ENCODE measurements around the gene PDE7B.

PDE7B gene

GRCh38 chr6:135866445-135867123 lies 15.1 kb downstream of the PDE7B start:
- TF ChIP-seq GATA2 (IDR thresholded peaks at IDR 0.05; ENCODE audit: low read depth, low read length) (no peak), GATA3 (IDR thresholded peaks at IDR 0.05; ENCODE audit: low read depth, low read length) (no peak)

GRCh38 chr6:135867332-135867731 lies 15.8 kb downstream of the PDE7B start:
- TF ChIP-seq GATA2 (IDR thresholded peaks at IDR 0.05; ENCODE audit: low read depth, low read length): no peak
- no peak for TF ChIP-seq GATA3 (IDR thresholded peaks at IDR 0.05; ENCODE audit: low read depth, low read length)

GRCh38 chr6:135869857-135870256 lies 18.4 kb downstream of the PDE7B start:
- TF ChIP-seq GATA3 (IDR thresholded peaks at IDR 0.05; ENCODE audit: low read depth, low read length): no peak
- no peak for TF ChIP-seq GATA2 (IDR thresholded peaks at IDR 0.05; ENCODE audit: low read depth, low read length)

GRCh38 chr6:135870722-135871121 lies 19.2 kb downstream of the PDE7B start:
- TF ChIP-seq GATA2 (IDR thresholded peaks at IDR 0.05; ENCODE audit: low read depth, low read length): no peak
- no peak for TF ChIP-seq GATA3 (IDR thresholded peaks at IDR 0.05; ENCODE audit: low read depth, low read length)

- TF ChIP-seq GATA3 (IDR thresholded peaks at IDR 0.05; ENCODE audit: low read depth, low read length) (no peak), GATA2 (IDR thresholded peaks at IDR 0.05; ENCODE audit: low read depth, low read length) (no peak)
Measured at GRCh38 chr6:135871296-135871695, 19.8 kb downstream of the PDE7B start.

- TF ChIP-seq GATA2 (IDR thresholded peaks at IDR 0.05; ENCODE audit: low read depth, low read length): no peak
- TF ChIP-seq GATA3 (IDR thresholded peaks at IDR 0.05; ENCODE audit: low read depth, low read length): no peak
Measured at GRCh38 chr6:135871878-135872277, 20.4 kb downstream of the PDE7B start.

GRCh38 chr6:135875446-135875845 lies 23.9 kb downstream of the PDE7B start:
- TF ChIP-seq GATA2 (IDR thresholded peaks at IDR 0.05; ENCODE audit: low read depth, low read length) (no peak), GATA3 (IDR thresholded peaks at IDR 0.05; ENCODE audit: low read depth, low read length) (no peak)

- TF ChIP-seq GATA2 (IDR thresholded peaks at IDR 0.05; ENCODE audit: low read depth, low read length) (no peak), GATA3 (IDR thresholded peaks at IDR 0.05; ENCODE audit: low read depth, low read length) (no peak)
Measured at GRCh38 chr6:135876058-135876457, 24.6 kb downstream of the PDE7B start.

- TF ChIP-seq GATA3 (IDR thresholded peaks at IDR 0.05; ENCODE audit: low read depth, low read length): no peak
- no peak for TF ChIP-seq GATA2 (IDR thresholded peaks at IDR 0.05; ENCODE audit: low read depth, low read length)
Measured at GRCh38 chr6:135877666-135878065, 26.2 kb downstream of the PDE7B start.

GRCh38 chr6:135880066-135880972 lies 28.8 kb downstream of the PDE7B start:
- TF ChIP-seq GATA2 (IDR thresholded peaks at IDR 0.05; ENCODE audit: low read depth, low read length) (no peak), GATA3 (IDR thresholded peaks at IDR 0.05; ENCODE audit: low read depth, low read length) (no peak)

GRCh38 chr6:135883045-135883444 lies 31.5 kb downstream of the PDE7B start:
- TF ChIP-seq GATA2 (IDR thresholded peaks at IDR 0.05; ENCODE audit: low read depth, low read length): no peak
- no peak for TF ChIP-seq GATA3 (IDR thresholded peaks at IDR 0.05; ENCODE audit: low read depth, low read length)

GRCh38 chr6:135883536-135883935 lies 32.0 kb downstream of the PDE7B start:
- TF ChIP-seq GATA2 (IDR thresholded peaks at IDR 0.05; ENCODE audit: low read depth, low read length): no peak

- TF ChIP-seq GATA2 (IDR thresholded peaks at IDR 0.05; ENCODE audit: low read depth, low read length): no peak
- no peak for TF ChIP-seq GATA3 (IDR thresholded peaks at IDR 0.05; ENCODE audit: low read depth, low read length)
Measured at GRCh38 chr6:135884136-135884535, 32.6 kb downstream of the PDE7B start.

- TF ChIP-seq GATA2 (IDR thresholded peaks at IDR 0.05; ENCODE audit: low read depth, low read length) (no peak), GATA3 (IDR thresholded peaks at IDR 0.05; ENCODE audit: low read depth, low read length) (no peak)
Measured at GRCh38 chr6:135887069-135887468, 35.6 kb downstream of the PDE7B start.

- TF ChIP-seq GATA2 (IDR thresholded peaks at IDR 0.05; ENCODE audit: low read depth, low read length) (no peak), GATA3 (IDR thresholded peaks at IDR 0.05; ENCODE audit: low read depth, low read length) (no peak)
Measured at GRCh38 chr6:135888818-135889217, 37.3 kb downstream of the PDE7B start.
